IgD-negative memory B cell (primary cell): Measurements from ENCODE around the gene BRI3. TPM values are rescaled to one million over a fixed set of nuclear protein-coding genes. Genes with fewer than 3 reads are reported as not detected.

Experiments
- H3K27ac Mint-ChIP-seq, 3 donors: one replicate each; pipeline ENCODE4 v1.8.0; 2020 to 2022; ENCODE audit warnings: mild to moderate bottlenecking in 3 of 3, mixed read lengths in 3 of 3, moderate library complexity in 1 of 3
- H3K27me3 Mint-ChIP-seq: one replicate; pipeline ENCODE4 v1.8.0; 2021; ENCODE audit warnings: mixed read lengths
- H3K36me3 Mint-ChIP-seq: one replicate; pipeline ENCODE4 v1.8.0; 2020; ENCODE audit warnings: mild to moderate bottlenecking, mixed read lengths
- H3K4me1 Mint-ChIP-seq, 3 donors: one replicate each; pipeline ENCODE4 v1.8.0; 2020 to 2022; ENCODE audit warnings: mixed read lengths in 3 of 3, mild to moderate bottlenecking in 1 of 3
- H3K4me3 Mint-ChIP-seq, 4 donors: one replicate each; pipeline ENCODE4 v1.8.0; 2020 to 2022; ENCODE audit warnings: mild to moderate bottlenecking in 4 of 4, mixed read lengths in 4 of 4, moderate library complexity in 3 of 4
- H3K9me3 Mint-ChIP-seq, 3 donors: one replicate each; pipeline ENCODE4 v1.8.0; 2020 to 2021; ENCODE audit warnings: mixed read lengths in 3 of 3, mild to moderate bottlenecking in 1 of 3
- polyA plus RNA-seq: library from polyadenylated mRNA; unstranded; fragments of 300-500 nt; fragmentation: Illumina TruSeq; gene quantifications from one replicate; pipeline ENCODE4 v1.2.3, GENCODE V29; 2021

Gene BRI3
- polyA plus RNA-seq, 1 donor from 2014 or later, result 16.6 TPM

DNA sequence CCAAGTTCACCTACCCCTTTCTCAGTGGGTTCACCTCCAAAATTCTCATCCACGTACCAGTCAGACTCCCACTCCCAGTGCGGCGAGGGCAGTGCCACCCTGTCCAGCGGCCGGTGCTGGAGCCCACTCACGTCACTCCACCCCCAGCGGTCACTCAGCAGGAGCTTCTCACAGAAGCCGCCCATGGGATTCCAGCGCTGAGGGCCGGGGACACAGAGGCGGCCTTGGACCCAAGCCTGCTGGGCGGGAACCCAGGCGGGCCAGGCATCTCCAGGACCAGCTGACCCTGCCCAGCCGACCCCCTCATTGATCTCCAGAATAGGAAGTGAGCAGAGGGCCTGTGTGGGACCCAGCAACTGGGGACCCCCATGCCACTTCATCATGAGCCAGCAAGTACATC, 36.6 kb upstream of the BRI3 start:
- peaks cover 9% of the 10 kb centered on the region for H3K36me3 Mint-ChIP-seq
- no peak overlapping the region for H3K4me3 Mint-ChIP-seq
- no peaks in the 10 kb centered on the region for H3K27me3 Mint-ChIP-seq
- no peaks in the 10 kb centered on the region for H3K9me3 Mint-ChIP-seq
- no peak overlapping the region for H3K27ac Mint-ChIP-seq
- H3K4me1 Mint-ChIP-seq, result peaks cover 4 to 7% (median 5%) of the 10 kb centered on the region in 3 donors

DNA sequence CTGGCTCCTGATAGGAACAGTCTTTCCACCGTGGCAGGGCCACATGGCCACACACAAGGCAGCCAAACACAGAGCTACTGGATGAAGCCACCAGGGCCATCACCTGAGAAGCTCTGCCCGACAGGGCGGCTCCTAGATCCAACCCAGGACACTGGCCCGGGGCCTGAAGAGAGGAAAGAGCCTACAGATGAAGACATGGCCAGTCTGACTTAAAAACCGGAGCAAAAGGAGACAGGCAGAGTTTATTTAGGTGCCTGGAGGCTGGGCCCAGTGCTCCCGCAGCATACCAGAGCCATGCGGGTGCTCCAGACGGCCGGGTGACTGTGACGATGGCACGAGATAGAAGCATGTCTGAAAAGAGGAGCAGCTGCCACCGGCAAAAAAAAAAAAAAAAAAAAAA, 33.3 kb upstream of the BRI3 start:
- Mint-ChIP-seq H3K4me3 (peak overlapping the region in 1 of 4 donors; percentile 57), H3K9me3 (no peaks in the 10 kb centered on the region), H3K4me1 (peaks cover 17 to 26% (median 22%) of the 10 kb centered on the region in 3 donors), H3K27me3 (no peaks in the 10 kb centered on the region), H3K27ac (peak overlapping the region in 1 of 3 donors; percentile 74), H3K36me3 (peaks cover 5% of the 10 kb centered on the region)

DNA sequence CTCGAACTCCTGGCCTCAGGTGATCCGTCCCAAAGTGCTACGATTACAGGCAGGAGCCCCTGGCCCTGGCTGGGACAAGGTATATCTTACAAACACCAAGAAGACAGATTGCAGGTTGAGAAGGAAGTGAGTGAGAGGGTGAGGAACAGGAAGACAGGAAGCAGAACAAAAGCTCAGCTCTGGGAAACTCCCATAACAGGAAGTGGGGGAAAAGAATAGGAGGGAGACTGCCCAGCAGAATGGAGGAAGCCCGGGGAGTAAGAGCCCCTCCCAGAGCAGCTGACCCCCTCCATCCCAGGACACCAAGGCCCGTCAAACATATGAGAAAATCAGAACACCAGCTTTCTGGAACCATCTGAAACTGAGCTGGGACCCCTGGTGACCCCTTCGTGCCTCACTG, 32.4 kb upstream of the BRI3 start:
- peaks cover 17 to 26% (median 22%) of the 10 kb centered on the region in 3 donors for H3K4me1 Mint-ChIP-seq
- peak overlapping the region; percentile 4 to 46 (median 16) for H3K27ac Mint-ChIP-seq
- no peaks in the 10 kb centered on the region for H3K9me3 Mint-ChIP-seq
- no peaks in the 10 kb centered on the region for H3K27me3 Mint-ChIP-seq
- peaks cover 5% of the 10 kb centered on the region for H3K36me3 Mint-ChIP-seq
- H3K4me3 Mint-ChIP-seq, result peak overlapping the region in 1 of 4 donors; percentile 84

DNA sequence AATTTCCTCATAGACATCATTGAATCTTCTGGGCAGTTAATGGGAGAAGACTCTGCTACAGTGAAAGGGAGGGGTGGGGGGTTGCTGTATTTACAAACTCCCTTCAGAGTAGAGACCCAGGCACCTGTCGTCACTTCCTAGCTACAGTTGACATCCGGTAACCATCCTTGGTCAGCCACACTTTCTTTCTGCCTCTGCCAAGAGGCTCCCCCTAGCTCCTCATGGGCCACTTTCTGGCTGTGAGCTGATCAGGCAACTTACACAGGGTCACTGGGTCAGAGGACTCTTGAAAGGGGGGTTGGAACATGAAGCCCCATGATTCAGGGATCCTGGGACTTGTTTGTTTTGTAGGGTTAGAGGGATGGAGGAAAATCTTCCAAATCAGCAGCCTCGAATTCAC, 30.7 kb upstream of the BRI3 start:
- peaks cover 4% of the 10 kb centered on the region for H3K36me3 Mint-ChIP-seq
- H3K9me3 Mint-ChIP-seq, result no peaks in the 10 kb centered on the region
- H3K4me1 Mint-ChIP-seq, result peaks cover 20 to 28% (median 26%) of the 10 kb centered on the region in 3 donors
- peak overlapping the region; percentile 92 to 94 (median 93) for H3K27ac Mint-ChIP-seq
- peak overlapping the region; percentile 90 to 97 (median 96) for H3K4me3 Mint-ChIP-seq
- no peaks in the 10 kb centered on the region for H3K27me3 Mint-ChIP-seq

DNA sequence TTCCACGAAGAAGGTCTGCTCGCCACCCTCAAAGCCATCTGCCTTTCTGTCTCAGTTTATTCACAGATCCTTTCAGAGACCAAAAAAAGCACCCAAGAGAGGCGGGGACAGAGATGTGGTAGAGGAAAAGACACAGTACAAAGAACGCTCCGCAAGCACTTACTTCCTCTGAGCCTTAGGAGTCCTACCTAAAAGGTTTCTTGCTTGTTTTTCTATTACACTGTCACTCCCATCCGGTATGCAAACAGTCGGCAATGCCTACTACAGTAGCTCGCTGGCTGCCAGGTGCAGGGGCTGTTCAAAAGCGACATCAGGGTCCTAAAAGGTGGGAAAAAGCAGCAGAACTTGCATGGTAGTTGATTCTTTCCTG, 30.3 kb upstream of the BRI3 start:
- Mint-ChIP-seq H3K9me3 (no peaks in the 10 kb centered on the region), H3K36me3 (peaks cover 2% of the 10 kb centered on the region), H3K27me3 (no peaks in the 10 kb centered on the region), H3K4me3 (peak overlapping the region; percentile 90 to 97 (median 96)), H3K27ac (peak overlapping the region; percentile 92 to 94 (median 93)), H3K4me1 (peaks cover 20 to 28% (median 26%) of the 10 kb centered on the region in 3 donors)

DNA sequence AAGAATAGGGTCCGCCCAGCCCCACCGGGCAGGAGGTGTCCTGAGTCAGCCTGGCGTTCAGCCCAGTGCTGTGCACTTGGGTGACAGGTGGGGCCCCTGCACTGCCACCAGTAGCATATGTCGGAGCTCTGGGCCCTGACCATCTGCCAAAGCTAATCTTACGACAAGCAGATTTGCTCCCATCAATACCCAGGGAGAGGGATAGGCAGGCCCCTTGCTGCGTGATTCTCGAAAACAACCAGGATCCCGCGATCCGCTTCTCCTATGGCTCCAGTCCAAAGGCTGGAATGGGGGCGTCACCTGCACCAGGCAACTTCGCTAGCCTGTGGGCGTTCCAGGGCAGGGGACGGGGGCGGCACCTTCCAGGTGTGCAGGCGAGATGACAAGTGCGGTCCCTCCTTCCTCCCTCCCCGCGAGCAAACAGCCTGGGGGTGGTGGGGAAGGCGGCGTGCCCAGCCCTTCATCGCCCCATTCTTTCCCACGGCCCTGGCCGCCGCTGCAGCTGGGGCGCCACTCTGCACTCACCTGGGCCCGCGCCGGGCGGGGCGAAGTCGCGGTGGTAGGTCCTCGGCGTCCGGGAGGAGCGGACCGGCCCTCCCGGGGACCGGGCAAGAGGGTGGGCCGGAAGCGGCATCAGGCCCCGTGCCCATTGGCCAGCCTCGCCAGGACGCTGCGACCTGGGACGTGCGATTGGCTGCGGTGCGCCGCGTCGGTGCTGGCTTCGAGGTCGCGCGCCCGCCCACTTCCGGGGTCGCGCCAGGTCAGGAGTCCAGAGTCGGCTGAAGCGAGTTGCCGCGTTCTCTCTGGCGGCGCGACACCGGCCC, 29.7 kb upstream of the BRI3 start, which contains the start of gene TECPR1:
Gene TECPR1, minus strand, starts transcription at position 632 of the 824 bp plus-strand sequence. CDS start 6,086 bp downstream, outside the sequence.
- peaks cover 4% of the 10 kb centered on the region for H3K36me3 Mint-ChIP-seq
- no peaks in the 10 kb centered on the region for H3K27me3 Mint-ChIP-seq
- peak within 1 kb of the TSS; percentile 90 to 97 (median 96) for H3K4me3 Mint-ChIP-seq
- H3K27ac Mint-ChIP-seq, result peak within 1 kb of the TSS; percentile 92 to 94 (median 93)
- H3K9me3 Mint-ChIP-seq, result no peaks in the 10 kb centered on the region
- H3K4me1 Mint-ChIP-seq, result peaks cover 20 to 30% (median 26%) of the 10 kb centered on the region in 3 donors

DNA sequence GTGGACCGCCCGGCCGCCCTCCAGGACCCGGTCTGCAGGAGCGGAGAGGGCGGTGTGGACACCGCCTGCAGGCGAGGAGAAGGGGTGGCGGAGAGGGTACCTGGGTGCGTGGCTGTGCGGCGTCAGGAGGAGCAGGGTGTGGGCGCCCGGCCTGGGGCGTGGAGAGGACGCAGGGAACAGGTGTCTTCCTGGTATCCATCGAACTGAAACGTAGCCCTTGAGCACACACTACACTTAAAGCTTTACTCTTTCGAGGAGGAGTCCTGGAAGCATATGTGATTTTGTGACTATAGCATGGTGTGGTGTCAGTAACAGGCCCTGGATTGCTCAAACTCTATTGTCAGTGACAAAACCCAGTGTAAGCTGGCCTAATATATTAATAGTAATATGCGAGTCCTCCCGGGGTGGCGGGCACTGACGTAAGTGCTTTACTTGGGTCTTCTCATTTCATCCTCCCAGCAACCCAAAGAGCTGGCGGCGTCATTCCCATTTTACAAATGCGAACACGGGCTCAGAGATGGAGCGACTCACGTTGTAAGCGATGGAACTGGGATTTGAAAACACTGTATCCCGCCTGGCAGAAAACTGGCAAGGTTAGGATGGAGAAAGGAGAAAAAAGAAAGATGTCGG, 28.9 kb upstream of the BRI3 start:
- no peaks in the 10 kb centered on the region for H3K27me3 Mint-ChIP-seq
- H3K4me1 Mint-ChIP-seq, result peaks cover 20 to 31% (median 26%) of the 10 kb centered on the region in 3 donors
- peak overlapping the region; percentile 92 to 94 (median 93) for H3K27ac Mint-ChIP-seq
- H3K9me3 Mint-ChIP-seq, result no peaks in the 10 kb centered on the region
- H3K36me3 Mint-ChIP-seq, result peaks cover 6% of the 10 kb centered on the region
- H3K4me3 Mint-ChIP-seq, result peak overlapping the region; percentile 90 to 97 (median 96)

DNA sequence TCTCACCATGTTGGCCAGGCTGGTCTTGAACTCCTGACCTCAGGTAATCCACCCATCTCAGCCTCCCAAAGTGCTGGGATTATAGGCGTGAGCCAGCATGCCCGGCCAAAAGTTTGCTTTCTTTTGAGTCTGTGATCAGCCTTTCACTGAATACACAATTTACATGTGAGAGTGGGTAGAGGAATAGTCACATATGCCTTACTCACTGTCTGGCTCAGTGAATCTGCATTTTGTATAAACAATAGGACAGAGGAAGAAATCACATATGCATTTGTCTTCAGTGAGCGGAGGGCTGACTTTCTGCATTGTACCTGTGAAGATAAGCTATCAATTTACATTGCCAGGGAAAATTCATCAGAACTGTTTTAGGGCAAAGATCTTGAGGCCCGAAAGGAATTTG, 27.0 kb upstream of the BRI3 start:
- H3K4me3 Mint-ChIP-seq, result peak overlapping the region in 1 of 4 donors; percentile 84
- no peaks in the 10 kb centered on the region for H3K27me3 Mint-ChIP-seq
- no peaks in the 10 kb centered on the region for H3K9me3 Mint-ChIP-seq
- peaks cover 6% of the 10 kb centered on the region for H3K36me3 Mint-ChIP-seq
- H3K27ac Mint-ChIP-seq, result peak overlapping the region in 1 of 3 donors; percentile 44
- peaks cover 17 to 26% (median 21%) of the 10 kb centered on the region in 3 donors for H3K4me1 Mint-ChIP-seq

DNA sequence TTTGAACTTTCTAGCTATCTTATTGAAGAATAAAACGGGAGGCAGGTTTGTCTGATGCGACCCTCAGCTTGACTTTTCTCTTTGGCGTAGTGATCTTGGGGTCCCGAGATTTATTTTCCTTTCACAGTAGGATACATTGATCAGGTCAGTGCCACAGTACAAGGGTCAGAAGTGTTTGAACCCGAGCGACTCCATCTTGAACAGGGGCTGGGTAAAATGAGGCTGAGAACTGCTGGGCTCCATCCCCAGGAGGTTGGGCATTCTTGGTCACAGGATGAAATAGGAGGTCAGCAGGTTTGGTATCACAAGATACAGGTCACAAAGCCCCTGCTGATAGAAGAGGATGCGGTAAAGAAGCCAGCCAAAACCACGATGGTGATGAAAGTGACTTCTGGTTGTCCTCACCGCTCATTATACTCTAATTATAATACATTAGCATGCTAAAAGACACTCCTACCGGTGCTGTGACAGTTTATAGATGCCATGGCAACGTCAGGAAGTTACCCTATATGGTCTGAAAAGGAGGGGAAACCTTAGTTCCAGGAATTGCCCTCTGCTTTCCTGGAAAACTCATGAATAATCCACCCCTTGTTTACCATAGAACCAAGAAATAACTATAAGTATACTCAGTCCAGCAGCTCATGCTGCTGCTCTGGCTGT, 26.4 kb upstream of the BRI3 start:
- Mint-ChIP-seq H3K4me1 (peaks cover 14 to 23% (median 17%) of the 10 kb centered on the region in 3 donors), H3K27ac (peak overlapping the region in 1 of 3 donors; percentile 44), H3K36me3 (peaks cover 6% of the 10 kb centered on the region), H3K9me3 (no peaks in the 10 kb centered on the region), H3K27me3 (no peaks in the 10 kb centered on the region), H3K4me3 (peak overlapping the region in 1 of 4 donors; percentile 84)

DNA sequence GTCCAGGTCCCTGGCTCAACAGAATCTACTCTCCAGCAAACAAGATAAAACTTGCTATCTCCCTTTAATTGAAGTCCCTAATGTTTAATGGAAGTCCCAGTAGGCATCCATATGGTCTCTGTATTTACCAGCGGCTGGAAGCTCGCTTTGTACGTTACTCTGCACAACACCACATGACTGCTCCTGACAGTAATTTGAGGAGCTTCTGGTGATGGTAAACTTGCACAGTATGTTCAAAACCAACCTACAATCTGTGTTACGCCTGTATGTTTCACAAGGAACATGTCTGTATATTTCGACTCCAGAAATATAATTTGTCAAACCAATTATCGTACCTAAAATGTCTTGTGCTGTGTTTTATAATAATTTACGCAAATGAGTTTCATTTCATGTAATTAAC, 25.1 kb upstream of the BRI3 start:
- no peaks in the 10 kb centered on the region for H3K9me3 Mint-ChIP-seq
- peaks cover 4% of the 10 kb centered on the region for H3K36me3 Mint-ChIP-seq
- H3K4me3 Mint-ChIP-seq, result peak overlapping the region in 1 of 4 donors; percentile 33
- peaks cover 6 to 13% (median 6%) of the 10 kb centered on the region in 3 donors for H3K4me1 Mint-ChIP-seq
- H3K27ac Mint-ChIP-seq, result peak overlapping the region in 1 of 3 donors; percentile 26
- no peaks in the 10 kb centered on the region for H3K27me3 Mint-ChIP-seq

DNA sequence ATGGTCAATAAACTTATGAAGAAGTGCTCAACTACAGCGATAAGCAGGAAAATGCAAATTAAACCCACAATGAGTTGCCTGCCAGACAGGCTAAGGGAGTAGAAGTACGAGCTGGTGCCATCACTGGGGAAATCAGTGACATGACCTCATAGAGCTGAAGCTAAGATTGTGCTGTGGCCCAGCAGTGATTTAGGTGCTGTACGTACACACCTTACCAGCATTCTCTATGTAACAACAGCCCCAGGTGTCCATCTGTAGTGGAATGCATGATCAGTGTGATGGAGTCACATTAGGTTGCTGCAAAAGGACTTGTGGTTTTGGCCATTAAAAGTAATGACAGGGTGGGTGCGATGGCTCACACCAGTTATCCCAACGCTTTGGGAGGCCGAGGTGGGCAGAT, 23.8 kb upstream of the BRI3 start:
- H3K4me3 Mint-ChIP-seq, result no peak overlapping the region
- no peak overlapping the region for H3K27ac Mint-ChIP-seq
- H3K36me3 Mint-ChIP-seq, result peaks cover 4% of the 10 kb centered on the region
- H3K27me3 Mint-ChIP-seq, result no peaks in the 10 kb centered on the region
- H3K4me1 Mint-ChIP-seq, result peaks cover 2 to 11% (median 4%) of the 10 kb centered on the region in 3 donors
- no peaks in the 10 kb centered on the region for H3K9me3 Mint-ChIP-seq

DNA sequence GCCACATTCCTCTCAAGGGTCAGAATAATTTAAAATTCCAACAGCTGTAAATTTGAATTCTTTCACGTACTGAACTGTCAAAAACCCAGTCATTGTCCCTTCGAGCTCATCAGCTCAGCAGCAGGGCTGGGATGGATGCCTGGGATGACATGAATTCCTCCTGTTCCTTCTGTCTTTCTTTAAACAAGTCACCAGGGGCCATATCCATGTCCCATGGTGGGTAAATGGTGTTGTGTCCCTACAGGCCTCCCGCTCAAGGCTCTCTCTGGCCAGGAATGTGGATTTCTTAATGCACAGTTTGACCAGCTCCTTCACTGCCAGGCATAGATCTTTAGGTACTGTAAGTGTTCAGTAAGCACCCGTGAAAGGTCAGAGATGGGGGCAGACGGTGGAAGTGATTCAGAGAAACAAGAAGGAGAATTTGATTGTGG, 15.6 kb upstream of the BRI3 start:
- no peak overlapping the region for H3K4me3 Mint-ChIP-seq
- H3K9me3 Mint-ChIP-seq, result no peaks in the 10 kb centered on the region
- peaks cover 6% of the 10 kb centered on the region for H3K36me3 Mint-ChIP-seq
- no peaks in the 10 kb centered on the region for H3K27me3 Mint-ChIP-seq
- H3K4me1 Mint-ChIP-seq, result no peaks in the 10 kb centered on the region
- H3K27ac Mint-ChIP-seq, result no peak overlapping the region

DNA sequence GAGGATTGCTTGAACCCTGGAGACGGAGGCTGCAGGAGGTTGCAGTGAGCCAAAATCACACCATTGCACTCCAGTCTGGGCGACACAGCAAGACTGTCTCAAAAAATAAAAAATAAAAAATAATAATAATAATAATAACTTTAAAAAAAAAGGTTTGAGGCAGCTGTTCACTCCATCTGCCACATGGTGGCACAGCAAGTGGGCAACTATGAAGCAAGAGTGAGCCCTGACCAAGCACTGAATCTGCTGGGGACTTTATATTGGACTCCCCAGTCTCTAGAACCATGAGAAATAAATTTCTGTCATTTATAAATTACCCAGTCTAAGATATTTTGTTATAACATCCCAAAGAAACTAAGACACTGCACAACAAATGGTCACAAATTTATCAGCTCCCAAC, 14.6 kb upstream of the BRI3 start:
- Mint-ChIP-seq H3K27me3 (no peaks in the 10 kb centered on the region), H3K27ac (no peak overlapping the region)

DNA sequence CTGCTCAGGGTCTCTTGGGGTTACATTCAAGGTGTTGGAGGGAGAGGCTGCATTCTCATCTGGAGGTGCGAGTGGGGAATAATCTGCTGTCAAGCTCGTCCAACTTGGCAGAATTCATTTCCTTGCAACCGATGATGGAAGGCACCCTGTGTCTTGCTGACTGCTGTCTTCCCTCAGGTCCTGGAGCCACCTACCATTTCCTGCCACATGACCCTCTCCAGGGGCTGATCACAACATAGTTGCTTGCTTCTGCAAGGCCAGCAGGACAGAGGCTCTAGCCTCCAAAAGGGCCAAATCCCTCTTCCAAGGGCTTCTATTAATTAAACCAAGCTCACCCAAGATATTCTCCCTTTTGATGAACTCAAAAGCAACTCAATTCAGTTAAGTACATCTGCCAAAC, 14.2 kb upstream of the BRI3 start:
- no peaks in the 10 kb centered on the region for H3K27me3 Mint-ChIP-seq
- H3K4me3 Mint-ChIP-seq, result no peak overlapping the region
- peaks cover 6% of the 10 kb centered on the region for H3K36me3 Mint-ChIP-seq
- H3K9me3 Mint-ChIP-seq, result no peaks in the 10 kb centered on the region
- no peaks in the 10 kb centered on the region for H3K4me1 Mint-ChIP-seq
- no peak overlapping the region for H3K27ac Mint-ChIP-seq

More for the DNA sequence above, 14.6 kb upstream of the BRI3 start:
- H3K9me3 Mint-ChIP-seq, result no peaks in the 10 kb centered on the region
- H3K4me3 Mint-ChIP-seq, result no peak overlapping the region
- H3K36me3 Mint-ChIP-seq, result peaks cover 6% of the 10 kb centered on the region
- no peaks in the 10 kb centered on the region for H3K4me1 Mint-ChIP-seq

DNA sequence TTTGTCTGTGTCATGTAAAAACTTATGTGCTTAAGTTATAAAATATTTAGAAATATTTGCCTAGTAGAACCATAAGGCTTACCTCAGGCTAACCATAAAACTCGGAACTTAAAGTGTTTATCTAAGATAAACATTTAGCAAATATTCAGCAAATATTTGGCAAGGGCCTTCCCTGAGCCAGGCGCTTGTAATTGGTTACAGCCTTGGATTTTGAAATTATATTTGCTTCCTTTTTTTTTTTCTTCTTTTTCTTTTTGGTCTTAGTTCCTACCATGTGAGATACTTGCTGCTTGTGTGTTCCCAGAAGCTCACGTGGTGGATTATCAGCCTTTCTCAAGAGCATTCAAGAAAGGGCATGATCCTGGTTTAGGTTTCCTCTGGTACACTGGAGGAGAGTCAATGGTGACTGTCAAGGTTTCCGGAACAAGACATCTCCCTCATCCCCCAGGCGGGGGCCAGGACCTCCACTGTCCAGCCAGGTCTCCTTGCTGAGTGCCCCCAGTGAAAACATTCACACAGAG, 5.2 kb upstream of the BRI3 start:
- H3K27me3 Mint-ChIP-seq, result no peaks in the 10 kb centered on the region
- H3K9me3 Mint-ChIP-seq, result no peaks in the 10 kb centered on the region
- peak overlapping the region in 1 of 3 donors; percentile 28 for H3K27ac Mint-ChIP-seq

More for the DNA sequence above, 5.2 kb upstream of the BRI3 start:
- no peaks in the 10 kb centered on the region for H3K36me3 Mint-ChIP-seq
- H3K4me3 Mint-ChIP-seq, result no peak overlapping the region
- peaks cover 0 to 6% (median 6%) of the 10 kb centered on the region in 3 donors for H3K4me1 Mint-ChIP-seq
